ENCODE results near the gene HOTAIR.
A peak's percentile ranks its signal among the peaks of the same experiment; 100 is the strongest.

Gene HOTAIR

GRCh38 chr12:53993162-53994008 is 18.6 kb upstream of the HOTAIR start:
- Histone ChIP-seq H3K14ac (ENCODE audit: low read length) (no peak overlapping the region), H3K18ac (ENCODE audit: low read length) (no peak overlapping the region), H3K23ac (ENCODE audit: low read depth, low read length, poor library complexity) (no peak overlapping the region), H2BK12ac (ENCODE audit: low read length) (no peak overlapping the region), H3K27me3 (ENCODE audit: control insufficient read depth in 3 of 3, insufficient read depth in 3 of 3, low read depth in 1 of 3, low read length in 3 of 3) (peaks cover 78 to 100% (median 100%) of the 10 kb centered on the region in 3 experiments), H3K4ac (ENCODE audit: low read length) (no peak overlapping the region), H2BK120ac (ENCODE audit: low read depth, low read length) (no peak overlapping the region), H2AK5ac (ENCODE audit: low read depth, low read length) (no peak overlapping the region), H3K36me3 (replicated peaks in 1 of 2; ENCODE audit: control insufficient read depth in 2 of 2, insufficient read depth in 2 of 2, low read length in 2 of 2) (no peaks in the 10 kb centered on the region), H3K79me1 (ENCODE audit: low read depth, low read length) (no peaks in the 10 kb centered on the region), H3K4me2 (ENCODE audit: insufficient read depth, low read length, poor library complexity, severe bottlenecking) (no peak overlapping the region), H3K4me1 (ENCODE audit: control insufficient read depth in 2 of 2, insufficient read depth in 1 of 2, low read depth in 1 of 2, low read length in 2 of 2) (no peaks in the 10 kb centered on the region), H3K4me3 (ENCODE audit: low read length in 2 of 2) (peak overlapping the region in 1 of 2 donors; percentile 5), H2BK5ac (ENCODE audit: low read length) (no peak overlapping the region), H3K9ac (ENCODE audit: low read depth, low read length, poor library complexity) (no peak overlapping the region), H4K8ac (ENCODE audit: low read depth, low read length) (no peak overlapping the region), H2AFZ (ENCODE audit: low read length) (no peak overlapping the region), H3K9me3 (replicated peaks in 1 of 2; ENCODE audit: control insufficient read depth in 2 of 2, insufficient read depth in 1 of 2, low read depth in 1 of 2, low read length in 2 of 2) (peaks cover 0 to 4% of the 10 kb centered on the region in 2 donors), H3K27ac (replicated peaks; ENCODE audit: low read length) (no peak overlapping the region), H4K91ac (ENCODE audit: low read depth, low read length, poor library complexity) (no peak overlapping the region), H2BK15ac (ENCODE audit: low read length) (no peak overlapping the region)
- DNase-seq (ENCODE audit: low spot score): no peak
- WGBS, 2 donors (ENCODE audit: extremely low coverage in 2 of 2, insufficient read length in 2 of 2, insufficient replicate concordance in 1 of 2): no CpG with 5 or more reads among the region's 18 CpGs

DNA sequence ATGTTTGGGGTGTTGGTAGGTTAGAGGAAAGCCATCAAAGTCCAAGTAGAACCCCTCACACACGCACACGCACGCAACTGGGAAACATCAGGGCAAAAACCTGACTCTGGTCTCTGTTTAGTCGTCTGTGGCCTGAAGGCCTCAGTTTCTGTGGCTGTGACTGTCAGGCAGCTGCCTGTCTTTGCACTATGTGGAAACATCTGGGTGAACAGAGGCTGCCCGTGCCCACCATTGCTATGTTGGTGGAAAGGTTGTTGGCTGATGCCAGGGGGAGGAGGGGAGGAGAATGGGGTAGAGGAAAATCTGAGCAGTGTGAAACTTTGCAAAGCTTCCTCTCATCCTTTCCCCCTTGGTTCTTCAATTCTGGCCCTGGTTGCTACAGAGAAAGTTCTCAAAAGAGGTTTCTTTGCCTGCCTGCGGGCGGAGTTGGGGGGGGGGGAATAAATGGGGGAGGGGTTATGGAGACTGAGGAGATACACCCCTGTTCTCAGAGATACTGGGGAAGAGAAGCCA is 17.7 kb upstream of the HOTAIR start:
- H3K27ac ChIP-seq (replicated peaks; ENCODE audit: low read length): no peak overlapping the region
- H2BK120ac ChIP-seq (ENCODE audit: low read depth, low read length): no peak overlapping the region
- H3K4me3 ChIP-seq (ENCODE audit: low read length in 2 of 2): no peak overlapping the region
- peaks cover 0 to 4% of the 10 kb centered on the region in 2 donors for H3K9me3 ChIP-seq (replicated peaks in 1 of 2; ENCODE audit: control insufficient read depth in 2 of 2, insufficient read depth in 1 of 2, low read depth in 1 of 2, low read length in 2 of 2)
- no peak overlapping the region for H2BK15ac ChIP-seq (ENCODE audit: low read length)
- no peak overlapping the region for H3K4ac ChIP-seq (ENCODE audit: low read length)
- H3K27me3 ChIP-seq (ENCODE audit: control insufficient read depth in 3 of 3, insufficient read depth in 3 of 3, low read depth in 1 of 3, low read length in 3 of 3): peaks cover 70 to 100% (median 100%) of the 10 kb centered on the region in 3 experiments
- no peak overlapping the region for H3K23ac ChIP-seq (ENCODE audit: low read depth, low read length, poor library complexity)
- no CpG with 5 or more reads among the region's 7 CpGs for WGBS, 2 donors (ENCODE audit: extremely low coverage in 2 of 2, insufficient read length in 2 of 2, insufficient replicate concordance in 1 of 2)
- H3K18ac ChIP-seq (ENCODE audit: low read length): no peak overlapping the region
- no peak overlapping the region for H4K91ac ChIP-seq (ENCODE audit: low read depth, low read length, poor library complexity)
- no peak overlapping the region for H3K14ac ChIP-seq (ENCODE audit: low read length)
- H3K9ac ChIP-seq (ENCODE audit: low read depth, low read length, poor library complexity): no peak overlapping the region
- no peak overlapping the region for H2BK5ac ChIP-seq (ENCODE audit: low read length)
- H3K36me3 ChIP-seq (replicated peaks in 1 of 2; ENCODE audit: control insufficient read depth in 2 of 2, insufficient read depth in 2 of 2, low read length in 2 of 2): no peaks in the 10 kb centered on the region
- H3K79me1 ChIP-seq (ENCODE audit: low read depth, low read length): no peaks in the 10 kb centered on the region
- no peak for DNase-seq (ENCODE audit: low spot score)
- no peak overlapping the region for H3K4me2 ChIP-seq (ENCODE audit: insufficient read depth, low read length, poor library complexity, severe bottlenecking)
- H2BK12ac ChIP-seq (ENCODE audit: low read length): no peak overlapping the region
- H4K8ac ChIP-seq (ENCODE audit: low read depth, low read length): no peak overlapping the region
- no peak overlapping the region for H2AK5ac ChIP-seq (ENCODE audit: low read depth, low read length)
- H3K4me1 ChIP-seq (ENCODE audit: control insufficient read depth in 2 of 2, insufficient read depth in 1 of 2, low read depth in 1 of 2, low read length in 2 of 2): no peaks in the 10 kb centered on the region
- no peak overlapping the region for H2AFZ ChIP-seq (ENCODE audit: low read length)

GRCh38 chr12:53991077-53991460 is 16.3 kb upstream of the HOTAIR start:
- Histone ChIP-seq H3K4me1 (ENCODE audit: control insufficient read depth in 2 of 2, insufficient read depth in 1 of 2, low read depth in 1 of 2, low read length in 2 of 2) (no peaks in the 10 kb centered on the region), H3K9me3 (replicated peaks in 1 of 2; ENCODE audit: control insufficient read depth in 2 of 2, insufficient read depth in 1 of 2, low read depth in 1 of 2, low read length in 2 of 2) (peaks cover 0 to 4% of the 10 kb centered on the region in 2 donors), H3K18ac (ENCODE audit: low read length) (no peak overlapping the region), H2BK5ac (ENCODE audit: low read length) (no peak overlapping the region), H3K4me2 (ENCODE audit: insufficient read depth, low read length, poor library complexity, severe bottlenecking) (no peak overlapping the region), H3K27me3 (ENCODE audit: control insufficient read depth in 3 of 3, insufficient read depth in 3 of 3, low read depth in 1 of 3, low read length in 3 of 3) (peaks cover 67 to 100% (median 100%) of the 10 kb centered on the region in 3 experiments), H4K91ac (ENCODE audit: low read depth, low read length, poor library complexity) (no peak overlapping the region), H2AK5ac (ENCODE audit: low read depth, low read length) (no peak overlapping the region), H3K4me3 (ENCODE audit: low read length in 2 of 2) (no peak overlapping the region), H3K36me3 (replicated peaks in 1 of 2; ENCODE audit: control insufficient read depth in 2 of 2, insufficient read depth in 2 of 2, low read length in 2 of 2) (no peaks in the 10 kb centered on the region), H2BK12ac (ENCODE audit: low read length) (no peak overlapping the region), H3K79me1 (ENCODE audit: low read depth, low read length) (no peaks in the 10 kb centered on the region), H3K9ac (ENCODE audit: low read depth, low read length, poor library complexity) (no peak overlapping the region), H4K8ac (ENCODE audit: low read depth, low read length) (no peak overlapping the region), H2BK120ac (ENCODE audit: low read depth, low read length) (no peak overlapping the region), H3K23ac (ENCODE audit: low read depth, low read length, poor library complexity) (no peak overlapping the region), H2AFZ (ENCODE audit: low read length) (no peak overlapping the region), H2BK15ac (ENCODE audit: low read length) (no peak overlapping the region), H3K27ac (replicated peaks; ENCODE audit: low read length) (no peak overlapping the region), H3K14ac (ENCODE audit: low read length) (no peak overlapping the region), H3K4ac (ENCODE audit: low read length) (no peak overlapping the region)
- no peak for DNase-seq (ENCODE audit: low spot score)
- WGBS, 2 donors (ENCODE audit: extremely low coverage in 2 of 2, insufficient read length in 2 of 2, insufficient replicate concordance in 1 of 2): no CpG with 5 or more reads among the region's 8 CpGs

DNA sequence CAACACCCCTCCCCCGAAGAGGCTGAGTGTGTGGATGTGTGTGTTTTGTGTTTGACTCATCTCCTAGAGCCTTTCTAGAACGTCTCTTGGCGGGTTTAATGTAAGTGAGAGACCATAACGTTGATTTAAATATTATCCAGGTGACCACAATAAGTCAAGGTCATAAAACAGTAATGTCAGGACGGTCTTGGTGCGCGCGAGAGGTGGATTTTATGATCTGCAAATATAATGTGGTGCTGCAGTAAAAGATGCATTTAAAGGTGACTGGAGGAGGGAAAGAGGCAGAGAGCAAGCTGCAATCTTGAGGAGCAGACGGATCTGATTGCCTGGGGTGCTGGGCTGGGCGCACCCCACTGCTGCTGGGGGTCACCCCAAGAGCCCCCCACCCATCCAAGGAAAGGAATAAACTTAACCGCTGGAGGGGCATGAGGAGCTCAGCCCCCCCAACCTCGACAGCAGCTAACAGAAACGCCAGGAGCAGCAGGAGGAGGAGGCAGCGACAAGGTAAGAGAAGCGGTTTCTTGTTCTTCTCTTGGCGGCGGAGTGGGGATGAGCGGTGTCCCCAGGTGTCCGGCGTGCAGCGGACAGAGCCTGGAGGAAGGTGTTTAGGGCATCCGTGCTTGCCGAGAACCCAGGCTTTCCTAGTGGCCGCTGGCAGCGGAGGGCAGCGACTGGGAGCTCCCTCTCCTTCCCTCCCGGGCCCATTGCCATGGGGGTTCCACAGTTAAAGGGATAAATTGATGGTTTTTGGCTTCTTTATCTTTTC is 15.7 kb upstream of the HOTAIR start:
- no peak overlapping the region for H2AK5ac ChIP-seq (ENCODE audit: low read depth, low read length)
- no peaks in the 10 kb centered on the region for H3K36me3 ChIP-seq (replicated peaks in 1 of 2; ENCODE audit: control insufficient read depth in 2 of 2, insufficient read depth in 2 of 2, low read length in 2 of 2)
- no peak overlapping the region for H2BK120ac ChIP-seq (ENCODE audit: low read depth, low read length)
- DNase-seq (ENCODE audit: low spot score): no peak
- H2AFZ ChIP-seq (ENCODE audit: low read length): no peak overlapping the region
- H2BK12ac ChIP-seq (ENCODE audit: low read length): no peak overlapping the region
- H4K8ac ChIP-seq (ENCODE audit: low read depth, low read length): no peak overlapping the region
- peaks cover 70 to 100% (median 100%) of the 10 kb centered on the region in 3 experiments for H3K27me3 ChIP-seq (ENCODE audit: control insufficient read depth in 3 of 3, insufficient read depth in 3 of 3, low read depth in 1 of 3, low read length in 3 of 3)
- no peak overlapping the region for H2BK5ac ChIP-seq (ENCODE audit: low read length)
- no peak overlapping the region for H3K14ac ChIP-seq (ENCODE audit: low read length)
- H3K27ac ChIP-seq (replicated peaks; ENCODE audit: low read length): no peak overlapping the region
- no peak overlapping the region for H3K9ac ChIP-seq (ENCODE audit: low read depth, low read length, poor library complexity)
- no peak overlapping the region for H2BK15ac ChIP-seq (ENCODE audit: low read length)
- H3K23ac ChIP-seq (ENCODE audit: low read depth, low read length, poor library complexity): peak overlapping the region; percentile 25
- H4K91ac ChIP-seq (ENCODE audit: low read depth, low read length, poor library complexity): no peak overlapping the region
- no CpG with 5 or more reads among the region's 27 CpGs for WGBS, 2 donors (ENCODE audit: extremely low coverage in 2 of 2, insufficient read length in 2 of 2, insufficient replicate concordance in 1 of 2)
- no peak overlapping the region for H3K4me3 ChIP-seq (ENCODE audit: low read length in 2 of 2)
- H3K79me1 ChIP-seq (ENCODE audit: low read depth, low read length): no peaks in the 10 kb centered on the region
- H3K18ac ChIP-seq (ENCODE audit: low read length): no peak overlapping the region
- H3K4me2 ChIP-seq (ENCODE audit: insufficient read depth, low read length, poor library complexity, severe bottlenecking): no peak overlapping the region
- peaks cover 0 to under 1% of the 10 kb centered on the region in 2 donors for H3K4me1 ChIP-seq (ENCODE audit: control insufficient read depth in 2 of 2, insufficient read depth in 1 of 2, low read depth in 1 of 2, low read length in 2 of 2)
- H3K4ac ChIP-seq (ENCODE audit: low read length): no peak overlapping the region
- H3K9me3 ChIP-seq (replicated peaks in 1 of 2; ENCODE audit: control insufficient read depth in 2 of 2, insufficient read depth in 1 of 2, low read depth in 1 of 2, low read length in 2 of 2): peaks cover 0 to 5% of the 10 kb centered on the region in 2 donors
